ENCODE measurements around the gene MAP1LC3B2.

Gene MAP1LC3B2

DNA sequence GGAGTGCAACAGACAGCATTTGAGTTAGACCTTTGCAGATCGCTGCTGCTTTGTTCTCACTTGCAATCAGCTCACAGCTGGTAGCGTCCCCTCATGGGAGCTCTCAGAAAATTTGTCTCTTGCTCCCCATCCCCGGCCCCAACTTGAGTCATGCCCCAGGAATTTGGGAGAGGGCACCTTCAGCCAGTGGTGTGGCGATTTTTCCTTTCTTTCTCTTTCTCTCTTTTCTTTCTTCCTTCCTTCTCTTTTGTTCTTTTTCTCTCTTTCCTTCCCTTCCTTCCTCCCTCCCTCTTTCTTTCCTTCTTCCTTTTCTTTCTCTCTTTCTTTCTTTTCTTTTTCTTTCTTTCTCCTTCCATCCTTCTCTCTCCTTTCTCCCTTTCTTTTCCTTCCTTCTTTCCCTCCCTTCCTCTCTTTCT is 34.2 kb upstream of the MAP1LC3B2 start:
- Histone ChIP-seq H3K9ac (no peak overlapping the region), H3K36me3 (ENCODE audit: insufficient read depth) (no peaks in the 10 kb centered on the region), H2AFZ (ENCODE audit: low read depth) (no peak overlapping the region), H3K4me3 (IDR thresholded peaks at IDR 0.05; ENCODE audit: insufficient read depth, low read depth, low read length) (no peak overlapping the region), H3K4me2 (no peak overlapping the region), H3K4me1 (ENCODE audit: low read depth, poor library complexity, severe bottlenecking) (no peaks in the 10 kb centered on the region), H3K27ac (no peak overlapping the region), H3K27me3 (ENCODE audit: insufficient read depth, low read depth) (no peaks in the 10 kb centered on the region), H4K20me1 (ENCODE audit: insufficient read depth) (no peaks in the 10 kb centered on the region), H3K79me2 (ENCODE audit: insufficient read depth, low read depth) (no peaks in the 10 kb centered on the region)
- TF ChIP-seq, protein P1, sequence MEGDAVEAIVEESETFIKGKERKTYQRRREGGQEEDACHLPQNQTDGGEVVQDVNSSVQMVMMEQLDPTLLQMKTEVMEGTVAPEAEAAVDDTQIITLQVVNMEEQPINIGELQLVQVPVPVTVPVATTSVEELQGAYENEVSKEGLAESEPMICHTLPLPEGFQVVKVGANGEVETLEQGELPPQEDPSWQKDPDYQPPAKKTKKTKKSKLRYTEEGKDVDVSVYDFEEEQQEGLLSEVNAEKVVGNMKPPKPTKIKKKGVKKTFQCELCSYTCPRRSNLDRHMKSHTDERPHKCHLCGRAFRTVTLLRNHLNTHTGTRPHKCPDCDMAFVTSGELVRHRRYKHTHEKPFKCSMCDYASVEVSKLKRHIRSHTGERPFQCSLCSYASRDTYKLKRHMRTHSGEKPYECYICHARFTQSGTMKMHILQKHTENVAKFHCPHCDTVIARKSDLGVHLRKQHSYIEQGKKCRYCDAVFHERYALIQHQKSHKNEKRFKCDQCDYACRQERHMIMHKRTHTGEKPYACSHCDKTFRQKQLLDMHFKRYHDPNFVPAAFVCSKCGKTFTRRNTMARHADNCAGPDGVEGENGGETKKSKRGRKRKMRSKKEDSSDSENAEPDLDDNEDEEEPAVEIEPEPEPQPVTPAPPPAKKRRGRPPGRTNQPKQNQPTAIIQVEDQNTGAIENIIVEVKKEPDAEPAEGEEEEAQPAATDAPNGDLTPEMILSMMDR (conservative IDR thresholded peaks at IDR 0.05; ENCODE audit: low read depth, low read length), result no peak

DNA sequence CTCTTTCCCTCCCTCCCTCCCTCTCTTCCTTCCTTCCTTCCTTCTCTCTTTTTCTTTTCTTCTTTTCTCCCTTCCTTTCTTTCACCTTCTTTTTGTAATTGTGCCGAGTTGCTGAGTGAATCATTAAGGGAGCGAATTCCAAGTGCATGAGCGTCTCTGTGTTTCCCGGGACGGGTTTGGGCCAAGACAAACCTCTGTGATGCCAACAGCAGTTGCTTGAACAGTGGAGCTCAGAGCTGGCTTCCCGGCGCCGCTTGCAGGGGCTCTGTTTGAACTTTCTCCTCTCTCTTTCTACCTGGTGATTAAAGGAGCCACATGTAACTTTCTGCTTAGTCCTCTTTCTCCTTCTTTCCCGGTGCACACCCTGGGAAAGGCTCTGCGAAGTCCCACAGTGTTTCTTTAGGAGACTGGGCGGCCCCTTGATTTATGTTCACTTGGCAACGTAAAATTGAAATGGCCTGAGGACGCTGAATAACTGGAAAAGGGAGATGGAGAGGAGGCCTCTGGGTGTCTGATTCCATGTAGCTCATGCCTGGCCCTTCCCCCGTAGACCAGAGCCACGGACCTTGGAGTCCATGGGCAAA is 33.7 kb upstream of the MAP1LC3B2 start:
- Histone ChIP-seq H3K36me3 (ENCODE audit: insufficient read depth) (no peaks in the 10 kb centered on the region), H3K9ac (no peak overlapping the region)

DNA sequence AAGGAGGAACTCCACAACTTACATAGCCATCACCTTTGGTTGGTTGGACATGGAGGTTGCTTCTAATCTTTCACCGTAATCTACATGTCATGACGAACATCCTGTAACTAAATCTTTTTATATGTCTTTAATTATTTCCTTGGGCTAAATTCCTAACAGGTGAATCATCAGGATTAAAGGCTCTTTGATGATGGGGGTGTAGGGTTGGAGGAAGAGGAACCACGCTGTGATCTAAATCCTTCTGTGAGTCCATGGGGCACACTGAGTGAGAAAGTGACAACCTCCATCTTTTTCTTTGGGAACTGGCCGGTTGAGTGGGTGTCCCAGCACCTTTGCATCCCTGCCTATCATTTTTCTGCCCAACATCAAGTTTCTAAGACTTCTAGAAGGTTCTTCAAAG is 31.1 kb upstream of the MAP1LC3B2 start:
- no peak overlapping the region for H3K27ac ChIP-seq
- no peaks in the 10 kb centered on the region for H3K79me2 ChIP-seq (ENCODE audit: insufficient read depth, low read depth)
- H2AFZ ChIP-seq (ENCODE audit: low read depth), result no peak overlapping the region
- H3K4me1 ChIP-seq (ENCODE audit: low read depth, poor library complexity, severe bottlenecking), result peaks cover 7% of the 10 kb centered on the region
- H3K36me3 ChIP-seq (ENCODE audit: insufficient read depth), result no peaks in the 10 kb centered on the region
- H3K4me2 ChIP-seq, result no peak overlapping the region
- no peak overlapping the region for H3K4me3 ChIP-seq (IDR thresholded peaks at IDR 0.05; ENCODE audit: insufficient read depth, low read depth, low read length)
- no peak overlapping the region for H3K9ac ChIP-seq
- no peaks in the 10 kb centered on the region for H4K20me1 ChIP-seq (ENCODE audit: insufficient read depth)
- H3K27me3 ChIP-seq (ENCODE audit: insufficient read depth, low read depth), result no peaks in the 10 kb centered on the region
- TF ChIP-seq, protein P1 (conservative IDR thresholded peaks at IDR 0.05; ENCODE audit: low read depth, low read length), result no peak

More for the DNA sequence above, 33.7 kb upstream of the MAP1LC3B2 start:
- Histone ChIP-seq H3K4me3 (IDR thresholded peaks at IDR 0.05; ENCODE audit: insufficient read depth, low read depth, low read length) (no peak overlapping the region), H3K27me3 (ENCODE audit: insufficient read depth, low read depth) (no peaks in the 10 kb centered on the region), H3K4me1 (ENCODE audit: low read depth, poor library complexity, severe bottlenecking) (no peaks in the 10 kb centered on the region), H3K4me2 (no peak overlapping the region), H3K79me2 (ENCODE audit: insufficient read depth, low read depth) (no peaks in the 10 kb centered on the region), H3K27ac (no peak overlapping the region), H2AFZ (ENCODE audit: low read depth) (no peak overlapping the region), H4K20me1 (ENCODE audit: insufficient read depth) (no peaks in the 10 kb centered on the region)
- TF ChIP-seq, protein P1 (conservative IDR thresholded peaks at IDR 0.05; ENCODE audit: low read depth, low read length), result no peak

DNA sequence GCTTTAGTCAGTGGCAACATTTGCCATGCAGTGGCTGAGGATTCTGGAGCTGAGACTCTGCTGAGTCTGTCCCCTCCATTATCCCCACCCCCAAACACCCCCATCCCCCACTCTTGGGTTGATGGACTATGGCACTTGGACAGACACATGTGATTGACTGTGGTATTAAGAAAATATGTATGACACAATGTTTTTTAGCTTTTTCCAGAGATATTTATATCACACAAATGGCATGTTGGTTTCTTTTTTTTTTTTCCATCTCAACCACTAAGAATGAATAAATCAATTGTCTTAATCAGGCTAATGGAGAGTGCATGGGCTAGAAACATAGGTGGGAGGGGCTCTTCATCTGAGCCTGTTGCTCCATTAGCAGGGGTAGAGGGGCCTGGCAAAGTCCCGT is 30.7 kb upstream of the MAP1LC3B2 start:
- TF ChIP-seq, protein P1 (conservative IDR thresholded peaks at IDR 0.05; ENCODE audit: low read depth, low read length), result no peak
- H3K79me2 ChIP-seq (ENCODE audit: insufficient read depth, low read depth), result no peaks in the 10 kb centered on the region
- H4K20me1 ChIP-seq (ENCODE audit: insufficient read depth), result no peaks in the 10 kb centered on the region
- H3K4me3 ChIP-seq (IDR thresholded peaks at IDR 0.05; ENCODE audit: insufficient read depth, low read depth, low read length), result no peak overlapping the region
- no peak overlapping the region for H3K27ac ChIP-seq
- H3K27me3 ChIP-seq (ENCODE audit: insufficient read depth, low read depth), result no peaks in the 10 kb centered on the region
- H3K4me1 ChIP-seq (ENCODE audit: low read depth, poor library complexity, severe bottlenecking), result peaks cover 7% of the 10 kb centered on the region
- no peak overlapping the region for H3K9ac ChIP-seq
- no peaks in the 10 kb centered on the region for H3K36me3 ChIP-seq (ENCODE audit: insufficient read depth)
- H2AFZ ChIP-seq (ENCODE audit: low read depth), result no peak overlapping the region
- no peak overlapping the region for H3K4me2 ChIP-seq

Measured in KMS-11 (cell line).